GM12801 (cell line): Measurements from ENCODE around the gene CNPPD1.

Experiments used
- CTCF ChIP-seq: IDR thresholded peaks from one replicate; pipeline ENCODE4 v1.5.1; 2011; ENCODE audit warnings: control low read depth; ENCODE audit not compliant: insufficient read length; ENCODE audit errors: extremely low read depth

The CNPPD1 gene

GRCh38 chr2:219213026-219213415 is 36.3 kb upstream of the CNPPD1 start:
- no peak for TF ChIP-seq CTCF

GRCh38 chr2:219210886-219211362 is 34.2 kb upstream of the CNPPD1 start:
- TF ChIP-seq CTCF: no peak

GRCh38 chr2:219210196-219210885 is 33.6 kb upstream of the CNPPD1 start:
- TF ChIP-seq CTCF: no peak

- TF ChIP-seq CTCF: no peak
Measured at GRCh38 chr2:219209236-219210195, 32.8 kb upstream of the CNPPD1 start.

GRCh38 chr2:219207884-219208740 is 31.4 kb upstream of the CNPPD1 start:
- no peak for TF ChIP-seq CTCF

GRCh38 chr2:219207134-219207883 is 30.6 kb upstream of the CNPPD1 start:
- no peak for TF ChIP-seq CTCF
